Measurements from ENCODE around the gene THRA.

Gene THRA

GRCh38 chr17:40095944-40096791 is 33.4 kb downstream of the THRA start:
- peaks cover 76% of the 10 kb centered on the region for H3K4me1 Mint-ChIP-seq
- H3K36me3 Mint-ChIP-seq = peaks cover 11% of the 10 kb centered on the region
- no peaks in the 10 kb centered on the region for H3K9me3 Mint-ChIP-seq
- peak overlapping the region; percentile 86 for H3K27ac Mint-ChIP-seq
- H3K27me3 Mint-ChIP-seq = no peaks in the 10 kb centered on the region
- H3K4me3 Mint-ChIP-seq = peak overlapping the region; percentile 95

GRCh38 chr17:40097087-40097486 is 34.3 kb downstream of the THRA start:
- Mint-ChIP-seq H3K4me3 (peak overlapping the region; percentile 95), H3K36me3 (peaks cover 11% of the 10 kb centered on the region), H3K4me1 (peaks cover 85% of the 10 kb centered on the region), H3K27me3 (no peaks in the 10 kb centered on the region), H3K27ac (peak overlapping the region; percentile 56), H3K9me3 (no peaks in the 10 kb centered on the region)

- Mint-ChIP-seq H3K36me3 (peaks cover 11% of the 10 kb centered on the region), H3K9me3 (no peaks in the 10 kb centered on the region), H3K4me1 (peaks cover 92% of the 10 kb centered on the region), H3K4me3 (peak overlapping the region; percentile 95), H3K27ac (peak overlapping the region; percentile 92), H3K27me3 (no peaks in the 10 kb centered on the region)
These were observed 35.4 kb downstream of the THRA start for GRCh38 chr17:40097931-40098845.

GRCh38 chr17:40098846-40099618 is 36.3 kb downstream of the THRA start:
- peaks cover 93% of the 10 kb centered on the region for H3K4me1 Mint-ChIP-seq
- H3K9me3 Mint-ChIP-seq = no peaks in the 10 kb centered on the region
- H3K36me3 Mint-ChIP-seq = peaks cover 8% of the 10 kb centered on the region
- H3K27ac Mint-ChIP-seq = peak overlapping the region; percentile 92
- no peaks in the 10 kb centered on the region for H3K27me3 Mint-ChIP-seq
- H3K4me3 Mint-ChIP-seq = peak overlapping the region; percentile 95

GRCh38 chr17:40099619-40100418 is 37.1 kb downstream of the THRA start:
- peak overlapping the region; percentile 95 for H3K4me3 Mint-ChIP-seq
- H3K27me3 Mint-ChIP-seq = no peaks in the 10 kb centered on the region
- H3K9me3 Mint-ChIP-seq = no peaks in the 10 kb centered on the region
- peak overlapping the region; percentile 92 for H3K27ac Mint-ChIP-seq
- H3K36me3 Mint-ChIP-seq = peaks cover 8% of the 10 kb centered on the region
- peaks cover 93% of the 10 kb centered on the region for H3K4me1 Mint-ChIP-seq

- Mint-ChIP-seq H3K4me1 (peaks cover 93% of the 10 kb centered on the region), H3K36me3 (peaks cover 8% of the 10 kb centered on the region), H3K4me3 (peak within 1 kb of the TSS; percentile 95), H3K27ac (peak within 1 kb of the TSS; percentile 92), H3K27me3 (no peaks in the 10 kb centered on the region), H3K9me3 (no peaks in the 10 kb centered on the region)
These were observed 37.6 kb downstream of the THRA start, which contains the start of gene NR1D1 for GRCh38 chr17:40100419-40100668. TSS of gene NR1D1 (minus strand) at chr17:40100589. CDS start at chr17:40100094, 495 bp downstream.

GRCh38 chr17:40100669-40101366 is 38.1 kb downstream of the THRA start:
- peaks cover 5% of the 10 kb centered on the region for H3K36me3 Mint-ChIP-seq
- H3K27ac Mint-ChIP-seq = peak overlapping the region; percentile 92
- H3K9me3 Mint-ChIP-seq = no peaks in the 10 kb centered on the region
- peaks cover 93% of the 10 kb centered on the region for H3K4me1 Mint-ChIP-seq
- H3K27me3 Mint-ChIP-seq = no peaks in the 10 kb centered on the region
- H3K4me3 Mint-ChIP-seq = peak overlapping the region; percentile 95

GRCh38 chr17:40101367-40102210 is 38.8 kb downstream of the THRA start:
- H3K27ac Mint-ChIP-seq = peak overlapping the region; percentile 92
- H3K27me3 Mint-ChIP-seq = no peaks in the 10 kb centered on the region
- H3K4me3 Mint-ChIP-seq = peak overlapping the region; percentile 95
- peaks cover 93% of the 10 kb centered on the region for H3K4me1 Mint-ChIP-seq
- H3K36me3 Mint-ChIP-seq = no peaks in the 10 kb centered on the region
- no peaks in the 10 kb centered on the region for H3K9me3 Mint-ChIP-seq

GRCh38 chr17:40103071-40103661 is 40.4 kb downstream of the THRA start:
- Mint-ChIP-seq H3K27ac (peak overlapping the region; percentile 53), H3K4me1 (peaks cover 93% of the 10 kb centered on the region), H3K36me3 (no peaks in the 10 kb centered on the region), H3K27me3 (no peaks in the 10 kb centered on the region), H3K4me3 (no peak overlapping the region), H3K9me3 (no peaks in the 10 kb centered on the region)

GRCh38 chr17:40103688-40104087 is 40.9 kb downstream of the THRA start:
- no peaks in the 10 kb centered on the region for H3K36me3 Mint-ChIP-seq
- no peak overlapping the region for H3K4me3 Mint-ChIP-seq
- H3K4me1 Mint-ChIP-seq = peaks cover 92% of the 10 kb centered on the region
- no peaks in the 10 kb centered on the region for H3K27me3 Mint-ChIP-seq
- peak overlapping the region; percentile 53 for H3K27ac Mint-ChIP-seq
- H3K9me3 Mint-ChIP-seq = no peaks in the 10 kb centered on the region

GRCh38 chr17:40104594-40105486 is 42.1 kb downstream of the THRA start:
- no peaks in the 10 kb centered on the region for H3K9me3 Mint-ChIP-seq
- peaks cover 94% of the 10 kb centered on the region for H3K4me1 Mint-ChIP-seq
- H3K27me3 Mint-ChIP-seq = no peaks in the 10 kb centered on the region
- no peaks in the 10 kb centered on the region for H3K36me3 Mint-ChIP-seq
- H3K27ac Mint-ChIP-seq = peak overlapping the region; percentile 41
- peak overlapping the region; percentile 0 for H3K4me3 Mint-ChIP-seq

GRCh38 chr17:40105861-40106759 is 43.3 kb downstream of the THRA start:
- Mint-ChIP-seq H3K4me3 (peak overlapping the region; percentile 17), H3K9me3 (no peaks in the 10 kb centered on the region), H3K27me3 (no peaks in the 10 kb centered on the region), H3K27ac (peak overlapping the region; percentile 46), H3K4me1 (peaks cover 94% of the 10 kb centered on the region), H3K36me3 (no peaks in the 10 kb centered on the region)

Measured in activated naive CD4-positive, alpha-beta T cell treated with anti-CD3 and anti-CD28 coated beads, Interleukin-2, amount 50 U/mL, for 24 hours (primary cell).